ENCODE data around the gene RHPN2.
"Not testable (repeated sequence)": the region's sequence is repeated elsewhere in the genome, so short reads cannot be mapped to it uniquely, and the experiment has no call there.

RHPN2 gene

DNA sequence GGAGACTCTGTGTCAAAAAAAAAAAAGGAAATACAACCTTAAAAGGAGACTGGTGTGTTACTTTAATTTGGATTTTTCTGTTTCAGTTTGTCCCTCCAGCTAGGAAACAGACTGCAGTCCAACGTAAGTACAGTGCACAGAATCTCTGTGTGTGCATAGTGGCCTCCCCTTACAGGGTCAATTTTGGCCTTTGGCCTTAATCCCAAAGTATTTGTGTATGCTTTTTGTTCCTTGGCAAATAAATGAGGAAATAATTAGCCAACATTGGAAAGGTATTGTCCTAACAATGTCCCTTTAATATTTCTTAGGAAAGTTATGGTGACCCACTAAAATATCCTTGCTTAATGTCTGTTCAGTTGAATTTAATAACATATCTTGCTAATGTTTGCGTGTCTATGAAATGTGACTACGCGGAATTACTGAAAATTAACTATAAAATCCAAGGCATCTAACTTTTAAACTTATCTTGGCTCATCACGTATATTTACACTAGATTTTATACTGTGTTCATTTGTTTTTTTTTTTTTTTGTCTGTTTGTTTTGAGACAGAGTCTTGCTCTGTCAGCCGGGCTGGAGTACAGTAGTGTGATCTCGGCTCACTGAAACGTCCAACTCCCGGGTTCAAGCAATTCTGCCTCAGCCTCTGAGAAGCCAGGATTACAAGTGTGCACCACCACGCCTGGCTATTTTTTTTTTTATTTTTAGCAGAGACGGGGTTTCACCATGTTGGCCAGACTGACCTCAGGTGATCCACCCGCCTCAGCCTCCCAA is 39.0 kb downstream of the RHPN2 start:
- not testable (repeated sequence) for DNase-seq

DNA sequence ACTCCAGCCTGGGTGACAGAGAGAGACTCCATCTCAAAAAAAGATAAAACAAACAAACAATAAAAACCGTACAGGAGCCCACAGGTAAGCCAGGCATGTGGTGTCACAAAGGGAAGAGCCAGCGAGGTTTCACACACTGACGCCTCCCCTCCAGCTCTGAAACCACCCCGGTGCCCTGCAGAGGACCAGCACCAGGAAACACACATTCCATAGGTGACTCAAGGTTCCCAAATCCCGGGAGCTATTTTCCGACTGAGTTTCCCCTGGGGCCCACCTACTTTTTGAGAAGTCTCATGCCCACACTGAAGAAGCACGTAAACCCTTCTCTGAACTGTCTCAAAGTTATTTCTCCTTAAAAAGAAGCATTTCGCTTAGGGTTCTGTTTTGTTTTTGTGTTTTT is 40.3 kb downstream of the RHPN2 start:
- DNase-seq = no peak

GRCh38 chr19:33022472-33023116 is 42.1 kb downstream of the RHPN2 start:
- DNase-seq = no peak

GRCh38 chr19:33010891-33011290 is 53.8 kb downstream of the RHPN2 start:
- DNase-seq = not testable (repeated sequence)

GRCh38 chr19:33008738-33009137 is 56.0 kb downstream of the RHPN2 start:
- DNase-seq = no peak

GRCh38 chr19:33005440-33005839 is 59.2 kb downstream of the RHPN2 start:
- no peak for DNase-seq

GRCh38 chr19:33003424-33004024 is 61.2 kb downstream of the RHPN2 start:
- not testable (repeated sequence) for DNase-seq

DNA sequence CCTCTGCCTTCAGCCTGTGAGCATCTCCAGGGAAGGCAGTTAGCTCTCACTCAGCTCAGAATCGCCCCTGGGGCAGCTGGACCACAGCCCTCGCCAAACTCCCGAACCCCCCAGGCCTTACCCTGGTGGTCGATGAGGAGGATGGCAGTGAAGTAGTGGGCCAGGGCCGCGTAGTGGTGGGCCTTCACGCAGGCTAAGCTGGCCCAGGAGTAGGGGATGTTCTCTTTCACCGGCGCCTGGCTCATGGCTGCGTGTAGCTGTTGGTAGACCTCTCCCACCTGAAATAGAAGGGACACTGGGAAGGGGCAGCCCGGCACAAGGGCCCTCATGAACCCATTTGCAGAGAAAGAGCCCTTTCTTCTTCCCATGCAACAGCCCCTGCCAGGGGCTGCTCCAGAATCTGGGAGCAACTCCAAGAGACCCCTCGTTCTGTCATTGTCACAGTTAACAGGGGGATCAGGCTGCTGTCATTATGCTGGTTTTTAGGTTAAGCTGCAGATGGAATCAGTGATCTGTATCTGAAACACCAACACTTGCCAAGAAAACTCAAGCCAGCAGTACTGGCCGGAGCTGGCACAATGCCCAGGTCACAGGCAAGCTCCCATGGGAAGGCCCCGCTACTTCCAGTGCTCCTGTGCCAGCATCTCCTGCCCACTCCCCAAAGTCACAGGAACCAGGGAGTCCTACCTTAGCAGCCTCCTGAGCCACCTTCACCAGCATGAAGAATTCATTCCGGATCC is 62.4 kb downstream of the RHPN2 start:
- not testable (repeated sequence) for DNase-seq

GRCh38 chr19:33000910-33001309 is 63.8 kb downstream of the RHPN2 start:
- DNase-seq = no peak

- no peak for DNase-seq
Observed at GRCh38 chr19:33000510-33000909, 64.2 kb downstream of the RHPN2 start.

- DNase-seq = no peak
Observed at GRCh38 chr19:32998722-32999121, 66.0 kb downstream of the RHPN2 start.

DNA sequence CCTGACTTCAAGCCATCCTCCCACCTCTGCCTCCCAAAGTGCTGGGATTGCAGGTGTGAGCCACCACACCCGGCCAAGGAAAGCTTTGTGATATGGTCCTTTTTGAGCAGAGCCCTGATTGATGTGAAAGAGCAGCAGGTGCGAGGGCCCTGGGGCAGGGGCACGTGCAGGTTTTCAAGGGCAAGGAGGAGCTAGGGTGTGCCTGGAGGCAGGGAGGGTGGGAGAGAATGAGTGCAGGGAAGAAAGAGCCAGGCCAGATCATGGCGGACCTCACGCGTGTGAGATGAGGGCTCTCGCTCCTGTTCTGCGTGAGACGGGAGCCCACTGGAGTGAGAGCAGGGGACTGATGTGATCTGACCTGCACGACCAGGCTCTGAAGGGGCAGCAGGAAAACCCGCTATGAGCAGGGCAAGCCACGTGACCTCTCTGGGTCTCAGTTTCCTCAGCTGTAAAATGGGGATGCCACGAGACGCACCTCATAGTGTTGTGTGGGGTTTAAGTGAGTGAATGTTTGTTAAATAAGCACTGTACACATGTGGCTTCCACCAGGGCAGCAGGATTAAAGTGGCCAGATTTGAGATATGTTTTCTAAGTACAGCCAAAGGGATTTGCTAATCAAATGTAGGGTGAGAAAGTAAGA is 66.9 kb downstream of the RHPN2 start:
- DNase-seq = no peak

DNA sequence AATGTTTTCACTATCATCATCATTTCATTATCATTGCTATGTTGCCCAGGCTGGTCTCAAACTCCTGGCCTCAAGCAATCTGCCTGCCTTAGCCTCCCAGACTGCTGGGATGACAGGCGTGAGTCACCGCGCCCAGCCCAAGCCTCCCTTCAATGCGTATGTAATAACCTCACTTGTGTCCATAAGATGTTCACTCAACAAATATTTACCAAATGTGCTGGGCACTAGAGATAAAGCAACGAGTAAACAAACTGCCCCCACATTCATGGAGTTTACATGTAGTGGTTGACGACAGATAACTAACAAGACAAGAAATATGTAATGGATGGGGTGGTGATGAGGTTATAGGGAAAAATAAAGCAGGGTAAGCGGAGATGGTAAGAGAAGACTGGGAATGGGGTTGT is 67.6 kb downstream of the RHPN2 start:
- DNase-seq = not testable (repeated sequence)

DNA sequence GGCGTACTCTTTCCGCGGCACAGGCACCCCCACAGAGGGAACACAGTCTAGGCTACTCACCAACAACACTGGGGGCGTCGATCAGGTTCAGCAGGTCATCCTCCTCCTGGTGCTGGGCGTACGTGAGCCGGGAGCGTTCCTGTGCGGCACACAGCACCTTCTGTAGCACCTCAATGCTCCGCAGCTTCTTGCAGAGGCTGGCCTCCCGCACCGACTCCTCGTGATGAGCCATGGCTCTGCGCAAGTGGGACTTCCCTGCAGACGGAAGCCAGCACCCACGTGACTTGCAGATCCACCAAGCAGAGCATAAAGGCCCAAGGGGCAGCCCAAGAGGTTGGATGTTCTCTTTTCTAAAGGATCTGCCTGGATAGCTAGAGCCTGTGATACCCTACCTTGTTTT is 68.7 kb downstream of the RHPN2 start:
- not testable (repeated sequence) for DNase-seq

- no peak for DNase-seq
Observed at GRCh38 chr19:32988724-32989123, 76.0 kb downstream of the RHPN2 start.

- DNase-seq = not testable (repeated sequence)
Observed at GRCh38 chr19:32988254-32988653, 76.4 kb downstream of the RHPN2 start.

DNA sequence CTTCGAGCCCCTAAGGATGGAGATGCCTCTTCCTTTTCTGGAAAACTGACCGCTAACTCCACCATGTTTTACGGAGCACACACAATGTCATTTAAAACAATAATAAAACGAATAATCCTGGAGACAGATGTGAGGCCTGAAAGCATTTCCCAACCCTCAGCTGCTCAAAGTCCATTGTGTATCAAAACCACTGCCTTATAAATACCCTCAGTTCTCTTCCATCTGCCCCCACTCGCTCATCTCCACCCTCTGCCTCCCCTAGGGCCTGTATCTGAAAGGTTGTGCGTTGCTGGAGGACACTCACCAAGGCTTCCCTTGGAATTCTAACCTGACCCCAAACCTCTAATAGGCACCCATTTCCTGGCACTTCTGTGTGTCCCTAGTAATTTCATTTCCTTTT is 82.2 kb downstream of the RHPN2 start:
- DNase-seq = not testable (repeated sequence)

DNA sequence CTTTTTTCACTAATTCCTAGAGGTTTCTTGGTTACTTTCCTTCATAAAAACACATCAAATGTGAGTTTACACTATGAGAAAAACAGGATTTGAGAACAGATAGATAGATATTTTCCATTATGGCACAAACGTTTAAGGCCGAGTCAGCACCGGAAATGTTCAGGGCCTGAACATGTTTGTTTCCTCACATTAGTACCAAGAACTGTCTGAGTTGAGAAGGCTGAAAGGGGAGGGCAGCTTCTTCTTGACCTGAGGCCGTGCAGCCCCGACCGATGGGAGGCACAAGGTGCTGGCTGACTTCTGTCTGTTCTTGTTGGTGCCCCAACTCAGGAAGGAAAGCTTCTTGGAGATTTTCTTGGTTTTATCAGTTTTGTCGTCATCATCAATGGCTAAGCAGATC is 84.9 kb downstream of the RHPN2 start:
- DNase-seq = not testable (repeated sequence)

DNA sequence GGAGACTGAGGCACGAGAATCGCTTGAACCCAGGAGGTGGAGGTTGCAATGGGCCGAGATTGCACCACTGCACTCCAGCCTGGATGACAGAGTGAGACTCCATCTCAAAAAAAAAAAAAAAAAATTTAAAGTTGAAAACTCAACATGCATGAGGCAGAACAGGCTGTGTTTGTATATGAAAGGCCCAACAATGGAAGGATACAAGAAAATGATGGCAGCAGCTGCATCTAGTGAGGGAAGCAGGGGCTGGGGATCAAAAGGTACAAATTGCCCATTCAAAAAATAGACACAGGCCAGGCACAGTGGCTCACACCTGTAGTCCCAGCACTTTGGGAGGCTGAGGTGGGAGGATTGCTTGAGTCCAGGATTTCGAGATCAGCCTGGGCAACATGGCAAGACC is 86.9 kb downstream of the RHPN2 start:
- not testable (repeated sequence) for DNase-seq

GRCh38 chr19:32977280-32977679 is 87.4 kb downstream of the RHPN2 start:
- no peak for DNase-seq

- no peak for DNase-seq
Observed at GRCh38 chr19:32976223-32976805, 88.4 kb downstream of the RHPN2 start.
